GM21825 (cell line): ENCODE results near the gene DNPEP.
"Not testable (repeated sequence)": the region's sequence is repeated elsewhere in the genome, so short reads cannot be mapped to it uniquely, and the experiment has no call there.

Experiments used
- ATAC-seq: cut with Tn5 transposase; IDR thresholded peaks from one replicate; pipeline ENCODE4 v1.9.1; 2021; ENCODE audit warnings: mild to moderate bottlenecking, moderate library complexity; ENCODE audit not compliant: unreplicated experiment

DNPEP gene

GRCh38 chr2:219419331-219420197 lies 31.9 kb upstream of the DNPEP start:
- ATAC-seq: no peak

- ATAC-seq: no peak
Measured at GRCh38 chr2:219419012-219419324, 31.3 kb upstream of the DNPEP start.

DNA sequence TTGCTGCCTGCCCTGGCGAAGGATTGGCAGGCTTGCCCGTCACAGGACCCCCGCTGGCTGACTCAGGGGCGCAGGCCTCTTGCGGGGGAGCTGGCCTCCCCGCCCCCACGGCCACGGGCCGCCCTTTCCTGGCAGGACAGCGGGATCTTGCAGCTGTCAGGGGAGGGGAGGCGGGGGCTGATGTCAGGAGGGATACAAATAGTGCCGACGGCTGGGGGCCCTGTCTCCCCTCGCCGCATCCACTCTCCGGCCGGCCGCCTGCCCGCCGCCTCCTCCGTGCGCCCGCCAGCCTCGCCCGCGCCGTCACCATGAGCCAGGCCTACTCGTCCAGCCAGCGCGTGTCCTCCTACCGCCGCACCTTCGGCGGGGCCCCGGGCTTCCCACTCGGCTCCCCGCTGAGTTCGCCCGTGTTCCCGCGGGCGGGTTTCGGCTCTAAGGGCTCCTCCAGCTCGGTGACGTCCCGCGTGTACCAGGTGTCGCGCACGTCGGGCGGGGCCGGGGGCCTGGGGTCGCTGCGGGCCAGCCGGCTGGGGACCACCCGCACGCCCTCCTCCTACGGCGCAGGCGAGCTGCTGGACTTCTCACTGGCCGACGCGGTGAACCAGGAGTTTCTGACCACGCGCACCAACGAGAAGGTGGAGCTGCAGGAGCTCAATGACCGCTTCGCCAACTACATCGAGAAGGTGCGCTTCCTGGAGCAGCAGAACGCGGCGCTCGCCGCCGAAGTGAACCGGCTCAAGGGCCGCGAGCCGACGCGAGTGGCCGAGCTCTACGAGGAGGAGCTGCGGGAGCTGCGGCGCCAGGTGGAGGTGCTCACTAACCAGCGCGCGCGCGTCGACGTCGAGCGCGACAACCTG lies 30.7 kb upstream of the DNPEP start, which contains the start of gene DES:
Gene DES, plus strand, starts transcription at position 223 of the 857 bp plus-strand sequence. Its CDS starts 86 bp downstream, at position 309.
- ATAC-seq: no peak

DNA sequence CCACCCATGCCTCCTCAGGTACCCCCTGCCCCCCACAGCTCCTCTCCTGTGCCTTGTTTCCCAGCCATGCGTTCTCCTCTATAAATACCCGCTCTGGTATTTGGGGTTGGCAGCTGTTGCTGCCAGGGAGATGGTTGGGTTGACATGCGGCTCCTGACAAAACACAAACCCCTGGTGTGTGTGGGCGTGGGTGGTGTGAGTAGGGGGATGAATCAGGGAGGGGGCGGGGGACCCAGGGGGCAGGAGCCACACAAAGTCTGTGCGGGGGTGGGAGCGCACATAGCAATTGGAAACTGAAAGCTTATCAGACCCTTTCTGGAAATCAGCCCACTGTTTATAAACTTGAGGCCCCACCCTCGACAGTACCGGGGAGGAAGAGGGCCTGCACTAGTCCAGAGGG lies 29.7 kb upstream of the DNPEP start:
- no peak for ATAC-seq

- no peak for ATAC-seq
Measured at GRCh38 chr2:219416938-219417337, 29.2 kb upstream of the DNPEP start.

DNA sequence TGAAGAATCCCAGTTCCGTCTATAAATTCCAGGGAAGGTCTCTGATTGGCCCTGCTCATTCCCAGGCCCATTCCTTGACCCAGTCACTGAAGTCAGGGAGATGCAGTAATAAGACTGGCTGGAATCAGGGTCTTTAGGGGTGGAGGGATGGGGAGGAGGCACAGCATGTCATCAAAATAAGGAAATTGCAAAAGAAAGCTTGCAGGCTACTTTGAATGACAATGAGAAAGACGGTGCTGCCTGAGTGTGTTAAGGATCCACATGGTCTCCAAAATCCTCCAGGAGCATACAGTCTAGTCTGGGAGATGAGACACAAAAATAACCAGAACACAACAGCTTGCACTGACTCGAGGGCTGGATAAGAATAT lies 28.5 kb upstream of the DNPEP start:
- no peak for ATAC-seq

DNA sequence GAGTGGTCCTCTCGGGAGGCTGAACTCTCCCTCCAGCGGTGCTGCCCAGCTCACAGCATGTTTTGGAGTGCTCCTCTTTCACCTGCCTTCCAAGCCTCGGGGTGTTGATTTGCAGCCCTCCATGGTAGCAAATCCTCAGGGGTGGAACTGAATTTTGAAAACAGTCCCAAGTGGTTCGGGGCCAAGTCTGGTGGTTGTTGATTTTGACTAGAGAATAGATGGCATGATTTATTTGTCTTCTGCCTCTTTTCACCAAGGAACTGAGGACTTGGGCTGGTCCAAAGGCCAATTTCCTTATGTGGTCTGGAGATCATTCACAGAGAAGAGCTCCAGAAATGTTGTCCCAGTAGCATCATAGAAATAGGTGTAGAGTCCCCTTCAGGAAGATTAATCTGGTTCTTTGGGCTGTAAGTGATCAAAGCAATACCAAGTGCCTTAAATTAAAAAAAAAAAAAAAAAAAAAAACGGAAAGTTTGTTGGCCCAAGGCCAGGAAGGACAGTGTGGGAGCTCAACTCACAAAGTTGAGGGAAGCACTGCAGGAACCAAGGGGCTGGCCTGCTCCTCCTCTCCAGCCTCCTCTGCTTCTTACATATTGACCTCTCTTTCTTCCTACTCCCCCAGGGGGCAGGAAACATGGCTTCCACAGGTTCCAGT lies 28.0 kb upstream of the DNPEP start:
- ATAC-seq: no peak

DNA sequence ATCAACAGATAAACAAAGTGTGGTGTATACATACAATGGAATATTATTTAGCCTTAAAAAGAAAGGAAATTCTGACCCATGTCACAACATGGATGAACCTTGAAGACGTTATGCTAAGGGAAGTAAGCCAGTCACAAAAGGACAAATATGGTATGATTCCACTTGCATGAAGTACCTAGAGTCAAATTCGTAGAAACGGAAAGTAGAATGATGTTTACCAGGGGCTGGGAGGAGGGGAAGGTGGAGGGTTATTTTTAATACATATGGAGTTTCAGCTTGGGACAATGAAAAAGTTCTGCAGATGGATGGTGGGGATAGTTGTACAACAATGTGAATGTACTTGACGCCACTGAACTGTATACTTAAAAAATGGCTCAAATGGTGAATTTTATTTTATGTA lies 27.1 kb upstream of the DNPEP start:
- no peak for ATAC-seq

DNA sequence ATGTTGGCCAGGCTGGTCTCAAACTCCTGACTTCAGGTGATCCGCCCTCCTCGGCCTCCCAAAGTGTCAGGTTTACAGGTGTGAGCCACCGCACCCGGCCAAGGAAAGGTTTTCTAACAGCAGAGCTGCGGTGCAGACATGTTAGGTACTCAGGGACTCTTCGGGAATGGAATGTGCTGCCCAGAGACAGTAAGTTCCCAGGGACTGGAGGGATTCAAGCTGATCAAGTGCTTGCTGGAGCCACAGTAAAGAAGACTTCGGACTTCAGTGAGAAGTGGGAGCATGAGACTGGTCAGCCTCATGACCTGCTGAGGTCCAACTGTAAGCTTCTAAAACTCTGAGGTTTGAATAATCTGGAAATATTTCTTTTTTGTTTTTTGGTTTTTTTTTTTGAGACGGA lies 22.7 kb upstream of the DNPEP start:
- ATAC-seq: no peak

DNA sequence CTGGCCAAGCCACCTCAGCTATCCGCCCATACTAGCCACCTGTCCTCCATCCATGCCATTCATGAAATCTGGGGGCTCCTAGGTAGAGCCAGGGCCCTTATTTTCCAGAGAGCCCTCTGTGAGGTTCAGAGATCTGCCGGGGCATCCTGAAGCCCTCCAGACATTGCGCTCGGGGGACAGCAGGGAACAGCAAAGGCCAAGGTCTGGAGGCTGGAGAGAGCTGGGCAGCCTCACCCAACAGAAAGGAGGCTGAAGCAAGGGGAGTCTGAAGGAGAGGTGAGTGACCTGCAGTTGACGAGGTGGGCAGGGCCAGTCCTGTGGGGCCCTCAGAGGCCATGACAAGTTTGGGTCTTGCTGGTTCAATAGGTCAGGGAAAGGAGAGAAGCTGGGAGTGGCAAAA lies 21.9 kb upstream of the DNPEP start:
- no peak for ATAC-seq

DNA sequence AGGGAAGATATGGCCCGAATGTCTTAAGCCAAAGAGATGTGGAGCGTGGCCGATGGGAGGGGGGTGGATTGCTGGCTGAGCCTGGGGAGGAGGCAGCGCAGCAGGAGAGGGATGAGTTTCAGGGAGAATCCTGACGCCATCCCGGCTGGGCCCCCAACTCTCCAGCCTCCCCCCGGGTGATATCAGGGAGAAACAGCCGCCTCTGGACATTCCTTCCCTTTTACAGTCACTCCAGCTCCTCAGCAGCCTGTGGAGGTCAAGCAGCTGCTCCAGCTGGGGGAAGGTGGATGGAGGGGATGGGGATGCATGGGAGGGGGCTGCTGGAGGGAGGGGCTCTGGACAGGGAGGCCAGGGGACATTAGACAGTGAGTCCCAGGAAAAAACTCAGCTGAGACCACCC lies 20.9 kb upstream of the DNPEP start:
- ATAC-seq: no peak

GRCh38 chr2:219408204-219408603 lies 20.5 kb upstream of the DNPEP start:
- ATAC-seq: no peak

- not testable (repeated sequence) for ATAC-seq
Measured at GRCh38 chr2:219407343-219407742, 19.6 kb upstream of the DNPEP start.

DNA sequence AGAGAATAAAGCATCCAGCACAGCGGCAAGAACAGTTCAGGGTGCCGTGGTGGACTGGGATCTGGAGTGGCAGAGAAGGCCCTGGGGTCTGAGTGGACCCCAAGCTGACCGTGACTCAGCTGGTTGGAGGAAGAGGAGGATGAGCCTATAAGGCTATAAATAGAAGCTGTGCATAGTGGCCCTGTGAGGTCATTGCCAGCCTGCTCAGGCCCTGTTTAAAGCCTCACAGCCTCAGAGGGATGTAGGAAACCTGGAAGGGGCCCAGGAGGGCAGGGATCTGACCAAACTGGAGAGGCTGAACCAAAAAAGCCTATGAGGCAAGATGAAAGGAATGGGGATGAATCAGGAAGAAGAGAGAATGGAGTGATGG lies 19.1 kb upstream of the DNPEP start:
- ATAC-seq: no peak

- ATAC-seq: no peak
Measured at GRCh38 chr2:219405958-219406860, 18.5 kb upstream of the DNPEP start.

DNA sequence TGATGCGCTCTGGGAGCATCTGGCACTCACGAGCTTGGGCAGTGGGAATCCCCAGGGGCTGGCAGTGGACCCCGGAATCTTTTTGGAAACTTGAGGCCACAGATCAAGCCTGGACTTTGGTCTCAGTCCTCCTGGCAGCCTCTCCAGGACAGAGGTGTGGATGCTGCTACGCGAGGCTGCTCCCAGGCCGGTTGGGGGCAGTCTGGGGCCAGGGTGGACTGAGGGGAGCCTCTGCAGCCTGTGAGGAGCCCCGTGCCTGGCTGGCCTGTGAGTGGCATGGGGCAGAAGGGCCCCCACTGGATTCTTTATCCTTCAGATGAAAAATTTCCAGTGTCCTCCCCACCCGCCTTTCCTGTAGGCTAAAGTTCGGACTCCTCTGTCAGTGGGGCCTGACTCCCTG lies 17.7 kb upstream of the DNPEP start:
- no peak for ATAC-seq

GRCh38 chr2:219404954-219405353 lies 17.2 kb upstream of the DNPEP start:
- ATAC-seq: no peak

GRCh38 chr2:219404291-219404910 lies 16.7 kb upstream of the DNPEP start:
- no peak for ATAC-seq

DNA sequence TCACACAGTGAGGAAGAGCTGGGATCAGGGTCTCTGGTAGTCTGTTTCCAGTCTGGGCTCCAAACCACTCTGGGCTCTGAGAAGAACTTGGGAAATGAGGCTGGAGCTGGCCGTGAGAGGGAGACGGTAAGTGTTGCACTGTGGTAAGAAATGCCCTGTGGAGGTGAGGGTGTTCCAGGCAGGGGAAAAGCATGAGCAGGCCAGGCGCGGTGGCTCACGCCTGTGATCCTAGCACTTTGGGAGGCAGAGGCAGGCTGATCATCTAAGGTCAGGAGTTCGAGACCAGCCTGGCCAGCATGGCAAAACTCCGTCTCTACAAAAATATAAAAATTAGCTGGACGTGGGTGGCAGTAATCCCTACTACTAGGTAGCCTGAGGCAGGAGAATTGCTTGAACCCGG lies 16.1 kb upstream of the DNPEP start:
- no peak for ATAC-seq
